ENCODE measurements around the gene ATG9A.

Gene ATG9A

DNA sequence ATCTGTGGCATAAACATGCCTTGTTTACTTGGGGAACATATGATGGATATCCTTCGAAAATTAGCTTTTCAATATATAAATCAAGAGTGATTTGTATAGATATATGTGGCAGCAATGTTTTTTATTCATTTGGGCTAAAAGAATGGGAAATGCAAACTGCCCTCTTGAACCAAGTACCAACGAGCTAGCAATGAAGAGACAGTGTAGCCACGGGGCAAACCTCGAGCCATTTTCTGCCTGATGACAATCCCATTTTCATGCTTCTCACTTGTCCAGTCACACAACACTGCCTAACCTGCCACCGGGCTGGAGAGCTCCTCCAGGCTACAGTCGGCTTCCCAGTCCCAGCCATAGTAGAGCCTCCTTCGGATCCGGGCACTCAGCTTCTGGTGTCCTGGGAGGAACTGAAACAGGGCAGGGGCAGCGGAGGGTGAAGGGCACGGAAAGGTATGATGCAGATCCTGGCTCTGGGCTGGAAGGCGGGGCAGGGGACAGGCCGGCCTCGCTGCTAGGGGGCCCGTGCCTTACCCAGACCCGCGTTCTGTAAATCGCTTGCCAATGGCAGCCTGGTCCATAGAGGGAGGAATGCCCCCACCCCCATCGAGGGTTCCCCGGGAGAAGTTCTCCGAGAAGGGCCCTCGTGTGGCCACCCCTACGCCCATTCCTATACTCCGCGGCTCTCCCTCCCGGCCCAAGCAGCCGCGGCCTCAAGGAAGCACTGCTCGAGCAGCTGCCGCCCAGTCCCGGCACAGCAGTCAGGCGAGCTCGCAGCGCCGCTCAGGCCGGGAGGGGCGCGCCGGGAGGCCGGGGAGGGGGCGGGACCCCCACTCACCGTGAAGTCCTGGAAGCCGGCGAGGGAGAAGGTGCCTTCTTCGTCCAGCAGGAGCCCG is 53.3 kb downstream of the ATG9A start:
- peak; percentile 52 for DNase-seq

DNA sequence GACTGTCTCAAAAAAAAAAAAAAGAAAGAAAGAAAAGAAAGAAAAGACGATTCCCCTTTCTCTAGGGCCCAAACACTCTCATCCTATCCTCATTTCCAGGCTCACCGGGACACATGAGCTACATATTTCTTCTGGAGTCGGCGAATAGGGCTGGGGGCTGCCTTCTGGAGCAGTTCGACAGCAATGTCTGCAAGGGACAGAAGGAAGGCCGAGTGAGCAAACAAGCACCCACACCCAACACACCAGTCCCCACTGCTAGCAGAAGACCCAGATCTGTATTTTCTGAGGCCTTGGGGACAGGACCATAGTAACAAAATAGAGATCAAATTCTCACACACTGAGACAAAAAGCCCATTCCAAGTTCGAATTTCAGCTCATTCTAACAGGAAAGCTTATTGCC is 54.0 kb downstream of the ATG9A start:
- no peak for DNase-seq

DNA sequence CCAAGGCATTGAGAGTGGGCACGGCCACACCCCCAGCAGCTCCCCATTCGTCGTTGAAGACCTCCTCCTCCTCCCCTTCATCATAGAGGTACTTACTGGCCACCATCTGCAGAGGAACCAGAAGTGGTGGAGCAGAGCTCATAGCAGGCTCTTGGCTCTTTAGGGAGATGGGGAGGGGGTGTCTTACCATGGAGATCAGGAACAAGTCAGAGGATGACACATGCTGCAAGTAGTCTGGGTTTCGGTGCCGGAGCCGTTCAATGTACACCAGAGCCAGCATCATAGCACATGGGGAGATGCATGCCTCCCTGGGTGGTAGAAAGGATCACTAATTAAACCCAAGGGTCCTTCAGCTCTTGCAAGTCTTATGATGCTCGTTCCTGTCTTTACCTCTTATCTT is 54.6 kb downstream of the ATG9A start:
- DNase-seq = no peak

DNA sequence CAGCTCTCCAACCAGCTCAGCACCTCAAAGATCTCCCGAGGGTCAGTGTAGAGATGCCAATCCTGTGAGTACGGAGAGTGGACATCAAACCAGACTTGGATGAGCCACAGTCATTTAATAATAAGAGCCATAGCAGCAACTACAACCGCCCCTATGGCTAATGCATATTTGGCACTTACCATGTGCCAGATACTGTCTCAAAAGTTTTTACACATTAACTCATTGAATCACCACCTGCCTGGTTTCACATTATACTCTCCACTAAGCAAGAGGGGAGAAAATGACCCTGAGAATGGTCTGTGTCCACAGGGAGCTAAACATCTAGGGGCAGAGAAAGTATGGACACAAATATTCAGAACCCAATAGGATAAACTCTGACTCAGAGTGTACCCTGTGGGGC is 55.3 kb downstream of the ATG9A start:
- DNase-seq = no peak

DNA sequence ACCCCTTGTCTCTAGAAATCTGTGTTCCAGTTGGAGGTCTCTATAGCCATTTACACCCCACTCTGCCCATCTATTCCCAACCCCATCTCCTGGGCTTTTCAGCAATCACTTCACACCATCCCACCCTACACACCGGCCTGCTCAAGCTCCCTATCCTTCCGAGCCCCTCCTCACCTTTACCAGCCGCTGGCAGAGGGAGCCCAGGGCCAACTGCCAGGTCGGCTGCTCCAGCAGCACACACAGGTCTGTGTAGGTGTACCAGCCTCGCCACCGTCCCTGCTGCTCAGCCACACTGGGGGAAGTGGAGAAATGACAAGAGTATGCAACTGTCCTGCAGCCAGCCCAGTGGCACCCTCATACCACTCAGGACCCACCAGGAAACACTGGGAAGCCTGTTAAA is 56.3 kb downstream of the ATG9A start:
- no peak for DNase-seq

DNA sequence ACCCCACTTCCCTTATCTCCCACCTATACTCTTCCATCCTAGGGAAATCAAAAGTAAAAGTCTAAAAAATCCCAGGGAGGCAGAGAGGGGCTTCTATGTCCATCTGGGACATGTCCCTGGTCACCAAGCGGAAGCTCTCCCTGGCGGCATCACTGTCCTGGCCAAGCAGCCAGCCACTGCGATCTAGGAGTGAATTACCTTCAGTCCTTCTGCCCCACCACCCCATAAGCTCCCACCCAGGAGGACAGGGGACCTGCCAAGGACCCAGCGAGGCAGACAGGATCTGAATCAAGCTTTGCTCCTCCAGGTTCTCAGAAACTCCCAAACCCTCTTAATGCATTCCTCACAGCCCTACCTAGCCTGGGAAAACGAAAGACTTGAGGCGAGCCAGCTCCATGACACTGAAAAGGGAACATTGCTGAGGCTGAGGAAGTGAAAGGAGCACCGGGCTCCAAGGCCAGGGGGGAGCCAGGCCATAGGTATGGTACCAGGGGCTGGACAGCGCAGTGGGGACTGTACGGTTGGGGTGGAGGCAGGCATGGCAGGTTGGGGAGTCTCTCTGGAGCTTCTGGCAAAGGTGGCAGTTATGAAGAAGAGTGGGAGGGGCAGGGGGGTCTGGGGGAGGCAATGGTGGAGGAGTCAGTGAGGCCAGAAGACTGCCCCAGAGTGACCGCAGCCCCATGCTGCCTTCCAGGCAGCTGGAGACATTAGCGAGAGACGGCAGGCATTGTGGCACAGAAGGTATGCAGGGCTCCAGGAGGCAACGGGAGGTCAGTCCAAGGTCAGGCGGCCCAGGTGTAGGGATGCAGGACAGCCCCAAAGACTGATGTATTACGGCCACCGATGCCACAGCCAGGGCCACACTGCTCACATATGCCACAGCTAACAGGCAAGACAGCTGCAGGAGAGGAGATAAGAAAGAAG is 56.9 kb downstream of the ATG9A start:
- DNase-seq = no peak

DNA sequence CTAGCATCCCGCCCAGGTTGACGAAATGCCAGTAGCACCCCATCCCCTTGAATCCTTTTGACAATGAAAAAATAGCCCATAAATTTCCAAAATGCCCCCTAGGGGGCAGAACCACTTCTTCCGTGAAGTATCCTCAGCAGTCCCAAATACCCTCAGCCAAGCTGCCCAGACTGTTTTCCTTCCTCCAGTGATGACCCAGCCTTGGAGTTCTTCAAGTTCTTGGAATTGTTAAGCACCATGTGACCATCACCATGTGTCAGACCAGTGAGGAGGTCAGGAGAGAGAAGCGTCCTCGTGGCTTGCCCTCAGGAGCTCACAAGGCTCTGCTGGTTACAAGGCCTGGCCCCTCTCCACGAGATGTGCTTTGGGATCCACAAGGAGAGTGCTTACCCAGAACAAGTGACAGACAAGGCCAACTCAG is 58.2 kb downstream of the ATG9A start:
- no peak for DNase-seq

DNA sequence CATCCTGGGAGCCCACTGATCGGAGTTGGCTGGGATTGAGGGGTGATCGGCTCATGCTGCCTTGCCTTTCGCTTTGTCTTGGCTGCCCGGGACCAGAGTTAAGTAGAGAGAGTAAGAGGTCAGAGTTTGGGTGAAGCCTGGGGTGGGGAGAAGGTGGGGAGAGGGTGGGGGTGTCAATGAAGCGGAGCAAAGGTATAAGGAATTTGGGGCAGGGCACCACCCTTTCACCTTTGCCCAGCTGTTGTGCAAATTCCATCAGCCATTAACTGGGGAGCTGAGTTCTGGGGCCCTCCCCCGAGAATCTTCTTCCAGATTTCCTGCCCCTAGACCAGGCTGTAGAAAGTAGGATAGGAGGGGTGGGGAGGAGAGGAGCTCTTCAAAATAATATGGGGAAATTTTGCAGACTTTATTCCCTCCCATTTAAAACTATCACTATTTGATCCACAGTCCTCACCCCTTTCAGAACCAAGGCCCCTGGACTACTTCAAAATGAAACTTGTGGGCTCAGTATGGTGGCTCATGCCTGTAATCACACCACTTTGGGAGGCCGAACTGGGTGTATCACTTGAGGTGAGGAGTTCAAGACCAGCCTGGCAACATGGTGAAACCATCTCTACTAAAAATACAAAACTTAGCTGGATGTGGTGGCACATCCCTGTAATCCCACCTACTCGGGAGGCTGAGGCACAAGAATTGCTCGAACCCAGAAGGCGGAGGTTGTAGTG is 59.3 kb downstream of the ATG9A start, which contains the start of gene SLC23A3:
SLC23A3 (minus strand) TSS at position 100 of the 725 bp plus-strand sequence; CDS start at position 55, 45 bp downstream.
- DNase-seq = no peak
